Activated T-cell treated with anti-CD3 and anti-CD28 coated beads for 1 hour (primary cell): ENCODE data around the gene DNAAF5.

ENCODE experiments used
- DNase-seq: peaks from one replicate; pipeline ENCODE4 v3.0.0-alpha.2; 2020; ENCODE audit warnings: low read depth

The DNAAF5 gene

GRCh38 chr7:834277-834676 lies 107.8 kb downstream of the DNAAF5 start:
- no peak for DNase-seq

- no peak for DNase-seq
These were observed 108.5 kb downstream of the DNAAF5 start for GRCh38 chr7:835021-835420.

GRCh38 chr7:835485-836401 lies 109.2 kb downstream of the DNAAF5 start:
- no peak for DNase-seq
